ENCODE results near the gene SSTR5. TPM values are rescaled to one million over a fixed set of nuclear protein-coding genes. Genes with fewer than 3 reads are reported as not detected.

The SSTR5 gene
- polyA plus RNA-seq, 2 of the 4 experiments (the other 2 are of a cell fraction) = 0.06 to 0.08 TPM

DNA sequence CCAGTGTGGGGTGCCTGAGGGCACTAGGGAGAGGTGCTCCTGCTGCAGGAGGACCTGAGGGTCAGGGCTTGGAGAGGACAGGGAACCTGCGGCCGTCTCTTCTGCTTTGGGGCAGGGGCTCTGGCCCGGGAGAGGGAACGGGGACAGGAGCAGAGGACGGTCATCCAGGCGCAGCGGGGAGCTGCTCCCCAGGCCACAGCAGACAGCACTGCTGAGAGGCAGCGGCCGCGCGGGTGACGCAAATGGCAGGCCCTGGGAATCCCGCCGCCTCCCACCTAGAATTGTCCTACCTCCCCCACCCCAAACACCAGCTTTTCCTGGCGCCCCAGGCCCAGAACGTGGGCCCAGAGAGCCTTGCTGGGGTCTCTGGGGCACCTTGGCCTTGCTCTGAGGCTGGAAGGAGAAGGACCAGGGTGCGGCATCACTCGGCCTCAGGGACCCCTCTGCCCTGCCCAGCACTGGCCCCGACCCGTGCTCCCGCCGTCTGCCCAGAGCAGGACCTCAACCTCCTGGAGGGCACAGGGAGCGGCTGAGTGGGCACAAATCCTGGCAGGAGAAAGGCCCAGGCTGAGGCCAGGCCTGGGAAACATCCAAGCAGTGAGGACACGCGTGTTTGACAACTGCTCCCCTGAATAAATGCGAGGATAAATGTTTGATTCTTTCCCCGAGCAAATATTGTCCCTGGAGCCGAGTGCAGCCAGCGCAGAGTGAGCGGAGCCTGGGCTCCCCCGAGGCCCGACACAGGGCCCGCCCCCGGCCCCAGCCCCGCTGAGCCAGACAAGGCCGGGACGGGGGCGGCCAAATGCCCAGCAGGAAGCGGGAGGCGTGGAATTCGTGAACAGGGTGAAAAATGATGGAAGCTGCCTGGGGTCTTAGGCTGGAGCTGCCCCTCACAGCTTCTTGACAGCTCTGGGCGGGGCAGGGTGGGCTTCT lies 8.5 kb downstream of the SSTR5 start:
- ChIA-PET CTCF (interaction anchor here (1.2 to 11.9 kb wide), 4 partner anchors 7 to 25 kb away, joined by 3 to 108 read pairs (median 4); partner anchors contain the start of gene C1QTNF8), POLR2A (interaction anchor here (0.5 kb wide), 1 partner anchor 365 kb away, joined by 5 read pairs; no protein-coding TSS in a partner anchor)
- FAIRE-seq (no peak), ATAC-seq (no peak), DNase-seq (ENCODE audit: low read depth in 1 of 2, low spot score in 1 of 2) (no peak)
- TF ChIP-seq FOSB (CRISPR knock-in tag; IDR thresholded peaks at IDR 0.05) (no peak), ZNF302 (CRISPR knock-in tag; IDR thresholded peaks at IDR 0.05) (no peak), JUN (IDR thresholded peaks at IDR 0.05) (no peak), RARB (CRISPR knock-in tag; IDR thresholded peaks at IDR 0.05) (no peak), BHLHE40 (IDR thresholded peaks at IDR 0.05; ENCODE audit: low read depth, low read length) (no peak), HOXA7 (CRISPR knock-in tag; IDR thresholded peaks at IDR 0.05) (no peak), POLR2AphosphoS2 (conservative IDR thresholded peaks at IDR 0.05; ENCODE audit: low read length) (no peak), CEBPB (IDR thresholded peaks at IDR 0.05) (no peak)
- TF ChIP-seq, protein P1, sequence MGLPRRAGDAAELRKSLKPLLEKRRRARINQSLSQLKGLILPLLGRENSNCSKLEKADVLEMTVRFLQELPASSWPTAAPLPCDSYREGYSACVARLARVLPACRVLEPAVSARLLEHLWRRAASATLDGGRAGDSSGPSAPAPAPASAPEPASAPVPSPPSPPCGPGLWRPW (IDR thresholded peaks at IDR 0.05) = no peak
- TF ChIP-seq, protein P2, sequence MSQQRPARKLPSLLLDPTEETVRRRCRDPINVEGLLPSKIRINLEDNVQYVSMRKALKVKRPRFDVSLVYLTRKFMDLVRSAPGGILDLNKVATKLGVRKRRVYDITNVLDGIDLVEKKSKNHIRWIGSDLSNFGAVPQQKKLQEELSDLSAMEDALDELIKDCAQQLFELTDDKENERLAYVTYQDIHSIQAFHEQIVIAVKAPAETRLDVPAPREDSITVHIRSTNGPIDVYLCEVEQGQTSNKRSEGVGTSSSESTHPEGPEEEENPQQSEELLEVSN (IDR thresholded peaks at IDR 0.05; ENCODE audit: borderline replicate concordance, low read depth) = no peak
- TF ChIP-seq, protein P3, sequence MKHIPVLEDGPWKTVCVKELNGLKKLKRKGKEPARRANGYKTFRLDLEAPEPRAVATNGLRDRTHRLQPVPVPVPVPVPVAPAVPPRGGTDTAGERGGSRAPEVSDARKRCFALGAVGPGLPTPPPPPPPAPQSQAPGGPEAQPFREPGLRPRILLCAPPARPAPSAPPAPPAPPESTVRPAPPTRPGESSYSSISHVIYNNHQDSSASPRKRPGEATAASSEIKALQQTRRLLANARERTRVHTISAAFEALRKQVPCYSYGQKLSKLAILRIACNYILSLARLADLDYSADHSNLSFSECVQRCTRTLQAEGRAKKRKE (CRISPR knock-in tag; IDR thresholded peaks at IDR 0.05; ENCODE audit: low read depth) = no peak
- Histone ChIP-seq H3K9me3 (peaks cover 23% of the 10 kb centered on the region), H3K4me2 (no peak overlapping the region), H3K27ac (peak overlapping the region in 1 of 2 experiments; percentile 32; a peak in 2 of 6 replicates), H3K4me1 (peaks cover 49% of the 10 kb centered on the region), H3K4me3 (no peak overlapping the region)
- 61% methylated on average over 31 of the region's 42 CpGs for WGBS (ENCODE audit: missing lambda C conversion rate)

DNA sequence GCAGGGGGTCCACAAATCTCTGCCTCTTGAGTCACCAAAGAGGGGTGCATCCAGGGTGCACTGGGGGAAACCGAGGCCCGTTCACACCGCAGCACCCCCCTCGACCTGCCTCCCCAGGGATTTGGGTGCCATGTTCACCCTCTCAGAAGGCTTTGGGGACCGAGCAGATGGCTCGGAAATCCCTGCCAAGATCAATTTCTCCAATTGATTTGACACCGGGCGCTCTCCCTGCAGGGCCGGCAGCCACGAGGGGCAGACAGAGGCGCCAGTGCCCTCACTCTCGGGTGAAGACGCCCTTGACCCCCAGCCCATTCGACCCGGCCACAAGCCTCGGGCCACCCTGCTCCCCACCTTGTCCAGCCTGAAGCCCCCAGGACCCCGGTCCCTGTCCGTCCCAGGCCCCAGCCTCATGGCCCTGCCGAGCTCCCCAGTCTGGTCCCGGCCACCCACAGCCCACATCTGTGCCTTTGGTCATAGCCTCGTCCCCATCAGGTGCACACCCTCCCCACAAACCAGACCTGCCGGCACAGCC lies 9.3 kb downstream of the SSTR5 start:
- peaks cover 23% of the 10 kb centered on the region for H3K9me3 ChIP-seq
- CTCF ChIA-PET = interaction anchor here (1.2 to 11.9 kb wide), 4 partner anchors 8 to 25 kb away, joined by 3 to 108 read pairs (median 4); no protein-coding TSS in a partner anchor
- H3K4me1 ChIP-seq = peaks cover 49% of the 10 kb centered on the region
- ATAC-seq = no peak
- WGBS (ENCODE audit: missing lambda C conversion rate) = 82% methylated on average over 20 of the region's 22 CpGs
- no peak for FAIRE-seq
- POLR2A ChIA-PET = no interaction called here
- peak overlapping the region; percentile 68; the same call in 1 of the 3 replicates for H3K4me2 ChIP-seq
- no peak for DNase-seq (ENCODE audit: low read depth in 1 of 2, low spot score in 1 of 2)
- TF ChIP-seq, protein P4, sequence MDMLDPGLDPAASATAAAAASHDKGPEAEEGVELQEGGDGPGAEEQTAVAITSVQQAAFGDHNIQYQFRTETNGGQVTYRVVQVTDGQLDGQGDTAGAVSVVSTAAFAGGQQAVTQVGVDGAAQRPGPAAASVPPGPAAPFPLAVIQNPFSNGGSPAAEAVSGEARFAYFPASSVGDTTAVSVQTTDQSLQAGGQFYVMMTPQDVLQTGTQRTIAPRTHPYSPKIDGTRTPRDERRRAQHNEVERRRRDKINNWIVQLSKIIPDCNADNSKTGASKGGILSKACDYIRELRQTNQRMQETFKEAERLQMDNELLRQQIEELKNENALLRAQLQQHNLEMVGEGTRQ (IDR thresholded peaks at IDR 0.05) = no peak
- TF ChIP-seq, protein P5, sequence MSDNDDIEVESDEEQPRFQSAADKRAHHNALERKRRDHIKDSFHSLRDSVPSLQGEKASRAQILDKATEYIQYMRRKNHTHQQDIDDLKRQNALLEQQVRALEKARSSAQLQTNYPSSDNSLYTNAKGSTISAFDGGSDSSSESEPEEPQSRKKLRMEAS (IDR thresholded peaks at IDR 0.05) = no peak
- no peak for TF ChIP-seq NFE2L2 (conservative IDR thresholded peaks at IDR 0.05; ENCODE audit: low read length)
- TF ChIP-seq CEBPB (IDR thresholded peaks at IDR 0.05) = no peak
- TF ChIP-seq BHLHE40 (IDR thresholded peaks at IDR 0.05; ENCODE audit: low read depth, low read length) = no peak
- no peak for TF ChIP-seq HOXB5 (CRISPR knock-in tag; IDR thresholded peaks at IDR 0.05)
- TF ChIP-seq EHF (CRISPR knock-in tag; IDR thresholded peaks at IDR 0.05) = no peak
- no peak for TF ChIP-seq MYC (IDR thresholded peaks at IDR 0.05; ENCODE audit: borderline replicate concordance, low read length)
- no peak overlapping the region for H3K4me3 ChIP-seq
- peak overlapping the region; percentile 80 to 82; a peak in 4 of 6 replicates for H3K27ac ChIP-seq
